Activated naive CD4-positive, alpha-beta T cell treated with anti-CD3 and anti-CD28 coated beads, Interleukin-2, amount 10 ng/mL, durations not matched to agents 7 days and 5 days (primary cell): ENCODE measurements around the gene SH3TC1.
A peak's percentile ranks its signal among the peaks of the same experiment; 100 is the strongest.

Experiments used
- CTCF ChIA-PET: fragments of 350-600 bp; sonication (Branson Sonifier 250); formaldehyde crosslinking; loops from one replicate; lab custom pipeline; 2021; ENCODE audit warnings: antibody characterized with exemption; lab: Charles Lee
- DNase-seq: peaks from one replicate; pipeline ENCODE4 v3.0.0-alpha.2; 2020
- H3K27ac Mint-ChIP-seq: one replicate; pipeline ENCODE4 v1.8.0; 2021; ENCODE audit warnings: mild to moderate bottlenecking, moderate library complexity, mixed read lengths
- H3K27me3 Mint-ChIP-seq: one replicate; pipeline ENCODE4 v1.8.0; 2021; ENCODE audit warnings: mild to moderate bottlenecking, mixed read lengths
- H3K36me3 Mint-ChIP-seq: one replicate; pipeline ENCODE4 v1.8.0; 2021; ENCODE audit warnings: mixed read lengths
- H3K4me1 Mint-ChIP-seq: one replicate; pipeline ENCODE4 v1.8.0; 2021; ENCODE audit warnings: mixed read lengths
- H3K4me3 Mint-ChIP-seq: one replicate; pipeline ENCODE4 v1.8.0; 2021; ENCODE audit warnings: mild to moderate bottlenecking, moderate library complexity, mixed read lengths
- H3K9me3 Mint-ChIP-seq: one replicate; pipeline ENCODE4 v1.8.0; 2021; ENCODE audit warnings: mixed read lengths

Gene SH3TC1

GRCh38 chr4:8158710-8159536 is 40.2 kb upstream of the SH3TC1 start, which contains the start of gene ABLIM2:
Gene ABLIM2 (minus strand): TSS chr4:8158813. CDS start chr4:8158689, 124 bp downstream.
- Mint-ChIP-seq H3K4me3 (peak within 1 kb of the TSS; percentile 83), H3K9me3 (no peaks in the 10 kb centered on the region), H3K27ac (no peak within 1 kb of the TSS), H3K4me1 (peaks cover 9% of the 10 kb centered on the region), H3K27me3 (peaks cover 62% of the 10 kb centered on the region), H3K36me3 (peaks cover 3% of the 10 kb centered on the region)
- DNase-seq: peak; percentile 98
- CTCF ChIA-PET: interaction anchor here (0.8 to 1.2 kb wide), 3 partner anchors 18 to 67 kb away, joined by 3 to 5 read pairs (median 3); partner anchors contain the start of gene SH3TC1

DNA sequence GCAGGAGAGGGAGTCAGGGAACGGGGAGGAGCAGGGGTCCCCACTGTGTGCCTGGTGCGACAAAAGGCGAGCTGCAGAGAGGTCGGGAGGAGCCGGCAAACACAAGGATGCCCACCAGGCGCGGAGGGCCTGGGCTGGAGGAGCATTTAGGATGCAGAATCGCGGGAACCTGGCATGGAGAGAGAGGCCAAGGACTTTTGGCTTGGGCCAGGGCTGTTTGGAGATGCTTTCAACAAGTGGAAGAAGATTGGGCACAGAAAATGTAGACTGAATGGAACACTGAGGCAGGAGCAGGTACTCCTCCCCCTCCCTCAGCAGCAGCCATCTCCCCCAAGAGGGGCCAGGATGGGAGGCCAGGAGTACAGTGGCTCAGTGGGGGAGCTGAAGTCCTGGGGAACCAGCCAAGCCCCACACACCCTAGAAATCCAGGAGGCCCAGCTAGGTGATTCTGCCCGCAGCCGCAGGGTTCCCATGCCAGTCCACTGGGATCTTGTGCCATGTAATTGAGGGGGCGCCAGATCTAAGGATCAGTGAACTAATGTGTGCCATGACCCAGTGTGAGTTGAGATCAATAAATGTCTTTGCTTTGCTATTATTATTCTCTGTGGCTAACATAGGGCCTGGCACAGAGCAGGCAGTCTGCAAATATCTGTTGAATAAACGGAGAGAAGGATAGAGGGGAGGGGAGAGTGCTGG is 39.4 kb upstream of the SH3TC1 start:
- Mint-ChIP-seq H3K36me3 (peaks cover 3% of the 10 kb centered on the region), H3K27me3 (peaks cover 62% of the 10 kb centered on the region), H3K4me1 (peaks cover 9% of the 10 kb centered on the region), H3K4me3 (peak overlapping the region; percentile 70), H3K27ac (no peak overlapping the region), H3K9me3 (no peaks in the 10 kb centered on the region)
- CTCF ChIA-PET: interaction anchor here (1.0 to 1.2 kb wide), 2 partner anchors 17 to 40 kb away, joined by 3 to 5 read pairs; partner anchors contain the start of gene SH3TC1
- DNase-seq: no peak

DNA sequence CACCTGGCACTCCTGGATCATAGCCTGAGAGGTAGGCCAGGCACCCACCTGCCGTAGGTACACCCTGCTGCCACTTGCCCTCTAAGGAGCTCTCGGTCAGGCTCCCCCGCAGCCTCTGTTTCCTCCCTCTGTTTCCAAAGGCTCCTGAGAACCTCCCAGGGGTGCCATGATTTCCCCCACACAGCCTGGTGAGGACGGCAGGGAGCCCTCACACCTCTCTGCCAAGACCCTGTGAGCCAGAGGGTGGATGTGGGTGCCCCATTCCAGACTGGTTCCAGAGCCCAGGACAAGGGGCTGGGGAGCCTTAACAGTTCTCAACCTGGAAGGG is 38.9 kb upstream of the SH3TC1 start:
- Mint-ChIP-seq H3K27me3 (peaks cover 64% of the 10 kb centered on the region), H3K27ac (no peak overlapping the region), H3K4me3 (peak overlapping the region; percentile 70), H3K4me1 (peaks cover 9% of the 10 kb centered on the region), H3K36me3 (peaks cover 3% of the 10 kb centered on the region), H3K9me3 (no peaks in the 10 kb centered on the region)
- CTCF ChIA-PET: no interaction called here
- DNase-seq: no peak

- no peak overlapping the region for H3K27ac Mint-ChIP-seq
- DNase-seq: no peak
- peak overlapping the region; percentile 60 for H3K4me3 Mint-ChIP-seq
- peaks cover 3% of the 10 kb centered on the region for H3K36me3 Mint-ChIP-seq
- CTCF ChIA-PET: no interaction called here
- H3K9me3 Mint-ChIP-seq: no peaks in the 10 kb centered on the region
- peaks cover 62% of the 10 kb centered on the region for H3K27me3 Mint-ChIP-seq
- H3K4me1 Mint-ChIP-seq: peaks cover 9% of the 10 kb centered on the region
Observed at GRCh38 chr4:8160572-8160971, 38.5 kb upstream of the SH3TC1 start.

DNA sequence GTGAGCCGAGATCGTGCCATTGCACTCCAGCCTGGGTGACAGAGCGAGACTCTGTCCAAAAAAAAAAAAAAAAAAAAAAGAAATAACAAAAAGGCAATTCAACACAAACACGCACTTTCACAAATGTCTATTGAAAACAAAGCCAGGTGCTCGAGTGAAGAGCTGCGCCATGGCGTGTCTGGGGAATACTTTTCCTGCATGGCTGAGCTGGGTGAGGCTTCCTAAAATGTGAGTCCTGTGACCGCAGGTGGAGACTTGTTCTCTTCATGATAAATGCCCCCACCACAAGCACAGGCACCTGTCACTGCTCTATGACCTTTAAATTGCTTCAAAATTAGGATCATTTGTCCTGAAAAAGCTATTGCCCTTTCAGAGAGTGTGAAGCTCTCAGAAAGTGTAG is 36.5 kb upstream of the SH3TC1 start:
- peaks cover 5% of the 10 kb centered on the region for H3K9me3 Mint-ChIP-seq
- no peak for DNase-seq
- H3K4me3 Mint-ChIP-seq: no peak overlapping the region
- peaks cover 6% of the 10 kb centered on the region for H3K4me1 Mint-ChIP-seq
- H3K27ac Mint-ChIP-seq: no peak overlapping the region
- CTCF ChIA-PET: no interaction called here
- peaks cover 55% of the 10 kb centered on the region for H3K27me3 Mint-ChIP-seq
- peaks cover 3% of the 10 kb centered on the region for H3K36me3 Mint-ChIP-seq

GRCh38 chr4:8163026-8163425 is 36.1 kb upstream of the SH3TC1 start:
- H3K27ac Mint-ChIP-seq: no peak overlapping the region
- no peak for DNase-seq
- CTCF ChIA-PET: no interaction called here
- H3K36me3 Mint-ChIP-seq: peaks cover 3% of the 10 kb centered on the region
- H3K9me3 Mint-ChIP-seq: peaks cover 7% of the 10 kb centered on the region
- peaks cover 6% of the 10 kb centered on the region for H3K4me1 Mint-ChIP-seq
- H3K27me3 Mint-ChIP-seq: peaks cover 51% of the 10 kb centered on the region
- no peak overlapping the region for H3K4me3 Mint-ChIP-seq

DNA sequence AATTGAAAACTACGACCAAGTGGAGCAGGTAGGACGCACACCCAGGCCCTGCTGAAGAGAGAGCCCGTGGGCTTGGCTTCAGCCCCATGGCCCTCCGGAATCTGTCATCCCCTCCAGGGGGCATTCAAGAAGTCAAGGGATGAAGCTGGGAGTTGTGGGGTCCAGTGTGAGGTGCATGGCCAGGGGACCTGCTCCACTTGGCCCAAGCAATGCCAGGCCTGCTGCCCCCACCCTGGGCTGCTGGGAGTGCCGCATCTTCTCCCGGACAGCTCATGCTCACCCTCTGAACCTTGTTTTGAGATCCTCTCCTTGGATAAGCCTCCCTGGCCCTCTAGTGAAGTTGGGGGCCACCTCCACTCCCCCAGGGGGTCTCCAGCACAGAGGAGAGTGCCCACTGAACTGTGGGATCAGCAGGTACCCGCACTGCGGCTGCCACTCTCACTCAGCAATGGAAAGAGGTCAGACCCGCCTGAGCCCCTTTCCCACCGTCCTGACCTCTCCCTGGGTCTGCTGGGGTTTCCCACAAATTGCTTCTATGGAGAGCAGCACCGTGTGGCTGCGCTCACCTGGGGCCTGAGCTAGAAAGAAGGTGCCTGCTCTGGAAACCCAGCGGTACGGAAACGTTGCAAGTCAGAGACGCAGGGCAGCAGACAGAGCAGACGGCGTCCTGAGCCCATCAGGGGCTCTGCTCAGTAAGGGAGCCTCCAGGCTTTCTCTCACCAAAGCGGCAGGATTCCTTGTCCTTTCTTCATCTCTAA is 35.5 kb upstream of the SH3TC1 start:
- H3K4me3 Mint-ChIP-seq: no peak overlapping the region
- DNase-seq: no peak
- CTCF ChIA-PET: no interaction called here
- H3K36me3 Mint-ChIP-seq: peaks cover 3% of the 10 kb centered on the region
- H3K4me1 Mint-ChIP-seq: peaks cover 6% of the 10 kb centered on the region
- H3K27ac Mint-ChIP-seq: no peak overlapping the region
- H3K27me3 Mint-ChIP-seq: peaks cover 45% of the 10 kb centered on the region
- H3K9me3 Mint-ChIP-seq: peaks cover 13% of the 10 kb centered on the region

DNA sequence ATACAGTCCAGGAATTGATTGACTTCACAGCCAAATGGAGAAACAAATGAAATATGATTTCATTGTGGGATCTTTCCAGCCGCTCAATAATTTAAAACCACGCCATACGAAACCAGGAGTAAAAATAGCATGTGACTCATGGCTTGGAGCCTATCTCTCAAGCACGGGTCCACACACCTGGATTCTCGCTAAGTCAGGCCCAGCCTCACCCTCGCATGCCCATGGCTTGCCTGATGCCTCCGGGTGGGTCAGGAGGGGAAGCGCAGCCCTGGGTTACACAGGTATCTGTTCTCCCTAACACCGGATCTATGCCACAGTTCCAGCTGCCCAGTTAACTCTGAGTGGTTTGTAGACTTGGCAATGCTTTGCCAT is 34.9 kb upstream of the SH3TC1 start:
- Mint-ChIP-seq H3K4me3 (no peak overlapping the region), H3K4me1 (peaks cover 2% of the 10 kb centered on the region), H3K36me3 (no peaks in the 10 kb centered on the region), H3K9me3 (peaks cover 18% of the 10 kb centered on the region), H3K27ac (no peak overlapping the region), H3K27me3 (peaks cover 40% of the 10 kb centered on the region)
- CTCF ChIA-PET: no interaction called here
- no peak for DNase-seq

DNA sequence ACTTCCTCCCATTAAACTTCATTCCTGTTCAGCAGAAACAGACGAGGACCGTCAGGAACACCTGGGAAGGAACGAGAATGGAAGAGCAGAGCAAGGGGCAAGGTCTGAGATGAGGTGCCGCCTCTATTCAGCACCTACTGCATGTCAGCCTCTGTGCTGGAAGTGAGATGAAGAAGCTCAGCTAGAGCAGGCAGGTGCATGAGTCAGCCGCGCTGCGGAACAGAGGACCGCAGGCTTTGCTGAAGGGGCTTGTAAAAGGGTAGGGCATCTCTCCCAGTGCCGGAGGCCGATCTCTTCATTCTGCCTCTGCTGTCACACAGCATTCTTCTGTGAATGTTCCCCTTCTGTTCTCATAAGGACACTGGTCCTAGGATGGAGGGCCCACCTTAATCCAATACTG is 34.4 kb upstream of the SH3TC1 start:
- H3K27ac Mint-ChIP-seq: peak overlapping the region; percentile 34
- peaks cover 18% of the 10 kb centered on the region for H3K9me3 Mint-ChIP-seq
- CTCF ChIA-PET: no interaction called here
- no peak for DNase-seq
- no peaks in the 10 kb centered on the region for H3K4me1 Mint-ChIP-seq
- H3K4me3 Mint-ChIP-seq: no peak overlapping the region
- peaks cover 39% of the 10 kb centered on the region for H3K27me3 Mint-ChIP-seq
- no peaks in the 10 kb centered on the region for H3K36me3 Mint-ChIP-seq

GRCh38 chr4:8165374-8165896 is 33.7 kb upstream of the SH3TC1 start:
- CTCF ChIA-PET: no interaction called here
- Mint-ChIP-seq H3K36me3 (no peaks in the 10 kb centered on the region), H3K9me3 (peaks cover 18% of the 10 kb centered on the region), H3K4me1 (no peaks in the 10 kb centered on the region), H3K27ac (no peak overlapping the region), H3K27me3 (peaks cover 32% of the 10 kb centered on the region), H3K4me3 (no peak overlapping the region)
- no peak for DNase-seq

DNA sequence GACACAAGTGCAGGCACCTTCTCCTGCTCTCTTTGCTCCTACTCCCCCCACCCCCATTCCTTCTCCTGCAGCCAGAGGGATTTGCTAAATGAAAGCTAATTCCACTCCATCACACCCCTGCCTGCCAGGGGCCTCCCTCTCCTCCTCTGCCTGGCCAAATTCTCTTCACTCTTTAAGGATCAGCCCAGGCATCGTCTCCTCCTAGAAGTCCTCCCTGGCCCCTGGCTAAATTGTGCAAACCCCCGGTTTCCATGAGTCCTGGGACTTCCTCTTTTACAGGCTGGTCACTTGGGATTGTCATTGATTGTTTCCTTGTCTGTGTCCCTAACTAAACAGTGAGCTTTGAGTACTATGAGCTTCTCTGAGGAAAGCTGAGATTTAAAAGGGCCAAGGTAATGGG is 31.8 kb upstream of the SH3TC1 start:
- no peak for DNase-seq
- CTCF ChIA-PET: interaction anchor here (0.8 kb wide), 1 partner anchor 13 kb away, joined by 3 read pairs; no protein-coding TSS in a partner anchor
- H3K4me3 Mint-ChIP-seq: no peak overlapping the region
- H3K36me3 Mint-ChIP-seq: no peaks in the 10 kb centered on the region
- H3K4me1 Mint-ChIP-seq: no peaks in the 10 kb centered on the region
- H3K27me3 Mint-ChIP-seq: peaks cover 31% of the 10 kb centered on the region
- H3K9me3 Mint-ChIP-seq: peaks cover 18% of the 10 kb centered on the region
- no peak overlapping the region for H3K27ac Mint-ChIP-seq

- Mint-ChIP-seq H3K27me3 (peaks cover 34% of the 10 kb centered on the region), H3K36me3 (no peaks in the 10 kb centered on the region), H3K4me3 (no peak overlapping the region), H3K4me1 (no peaks in the 10 kb centered on the region), H3K9me3 (peaks cover 18% of the 10 kb centered on the region), H3K27ac (no peak overlapping the region)
- DNase-seq: no peak
- CTCF ChIA-PET: interaction anchor here (0.7 to 1.2 kb wide), 3 partner anchors 11 to 29 kb away, joined by 3 to 7 read pairs (median 3); no protein-coding TSS in a partner anchor
Observed at GRCh38 chr4:8167815-8168214, 31.3 kb upstream of the SH3TC1 start.

- Mint-ChIP-seq H3K9me3 (peaks cover 18% of the 10 kb centered on the region), H3K36me3 (no peaks in the 10 kb centered on the region), H3K4me1 (no peaks in the 10 kb centered on the region), H3K27me3 (peaks cover 34% of the 10 kb centered on the region), H3K27ac (no peak overlapping the region), H3K4me3 (no peak overlapping the region)
- CTCF ChIA-PET: interaction anchor here (0.7 to 1.2 kb wide), 2 partner anchors 11 to 29 kb away, joined by 3 to 7 read pairs; no protein-coding TSS in a partner anchor
- DNase-seq: no peak
Observed at GRCh38 chr4:8168232-8168631, 30.9 kb upstream of the SH3TC1 start.
